ENCODE measurements around the gene MMP17.
A peak's percentile ranks its signal among the peaks of the same experiment; 100 is the strongest.

The MMP17 gene

DNA sequence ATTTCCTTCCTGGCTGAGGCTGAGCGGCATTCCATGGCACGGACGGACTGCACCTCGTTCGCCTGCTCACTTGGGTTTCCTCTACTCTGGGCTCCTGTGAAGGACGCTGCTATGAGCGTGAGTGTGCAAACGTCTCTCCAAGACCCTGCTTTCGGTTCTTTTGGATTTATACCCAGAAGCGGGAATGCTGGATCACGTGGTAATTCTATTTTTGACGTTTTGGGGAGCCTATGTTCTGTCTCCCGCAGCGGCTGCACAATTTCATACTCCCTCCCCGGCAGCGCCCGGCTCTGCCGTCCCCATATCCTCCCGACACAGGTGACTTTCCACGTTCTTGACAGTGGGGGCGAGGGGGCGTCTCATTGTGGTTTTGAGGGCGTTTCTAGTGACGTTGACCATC, 20.6 kb downstream of the MMP17 start:
- H3K4me3 ChIP-seq (ENCODE audit: low read depth, low read length) = no peak overlapping the region
- TF ChIP-seq, protein P1, sequence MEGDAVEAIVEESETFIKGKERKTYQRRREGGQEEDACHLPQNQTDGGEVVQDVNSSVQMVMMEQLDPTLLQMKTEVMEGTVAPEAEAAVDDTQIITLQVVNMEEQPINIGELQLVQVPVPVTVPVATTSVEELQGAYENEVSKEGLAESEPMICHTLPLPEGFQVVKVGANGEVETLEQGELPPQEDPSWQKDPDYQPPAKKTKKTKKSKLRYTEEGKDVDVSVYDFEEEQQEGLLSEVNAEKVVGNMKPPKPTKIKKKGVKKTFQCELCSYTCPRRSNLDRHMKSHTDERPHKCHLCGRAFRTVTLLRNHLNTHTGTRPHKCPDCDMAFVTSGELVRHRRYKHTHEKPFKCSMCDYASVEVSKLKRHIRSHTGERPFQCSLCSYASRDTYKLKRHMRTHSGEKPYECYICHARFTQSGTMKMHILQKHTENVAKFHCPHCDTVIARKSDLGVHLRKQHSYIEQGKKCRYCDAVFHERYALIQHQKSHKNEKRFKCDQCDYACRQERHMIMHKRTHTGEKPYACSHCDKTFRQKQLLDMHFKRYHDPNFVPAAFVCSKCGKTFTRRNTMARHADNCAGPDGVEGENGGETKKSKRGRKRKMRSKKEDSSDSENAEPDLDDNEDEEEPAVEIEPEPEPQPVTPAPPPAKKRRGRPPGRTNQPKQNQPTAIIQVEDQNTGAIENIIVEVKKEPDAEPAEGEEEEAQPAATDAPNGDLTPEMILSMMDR (IDR thresholded peaks at IDR 0.05; ENCODE audit: borderline replicate concordance, insufficient read depth, low read depth, low read length) = no peak

DNA sequence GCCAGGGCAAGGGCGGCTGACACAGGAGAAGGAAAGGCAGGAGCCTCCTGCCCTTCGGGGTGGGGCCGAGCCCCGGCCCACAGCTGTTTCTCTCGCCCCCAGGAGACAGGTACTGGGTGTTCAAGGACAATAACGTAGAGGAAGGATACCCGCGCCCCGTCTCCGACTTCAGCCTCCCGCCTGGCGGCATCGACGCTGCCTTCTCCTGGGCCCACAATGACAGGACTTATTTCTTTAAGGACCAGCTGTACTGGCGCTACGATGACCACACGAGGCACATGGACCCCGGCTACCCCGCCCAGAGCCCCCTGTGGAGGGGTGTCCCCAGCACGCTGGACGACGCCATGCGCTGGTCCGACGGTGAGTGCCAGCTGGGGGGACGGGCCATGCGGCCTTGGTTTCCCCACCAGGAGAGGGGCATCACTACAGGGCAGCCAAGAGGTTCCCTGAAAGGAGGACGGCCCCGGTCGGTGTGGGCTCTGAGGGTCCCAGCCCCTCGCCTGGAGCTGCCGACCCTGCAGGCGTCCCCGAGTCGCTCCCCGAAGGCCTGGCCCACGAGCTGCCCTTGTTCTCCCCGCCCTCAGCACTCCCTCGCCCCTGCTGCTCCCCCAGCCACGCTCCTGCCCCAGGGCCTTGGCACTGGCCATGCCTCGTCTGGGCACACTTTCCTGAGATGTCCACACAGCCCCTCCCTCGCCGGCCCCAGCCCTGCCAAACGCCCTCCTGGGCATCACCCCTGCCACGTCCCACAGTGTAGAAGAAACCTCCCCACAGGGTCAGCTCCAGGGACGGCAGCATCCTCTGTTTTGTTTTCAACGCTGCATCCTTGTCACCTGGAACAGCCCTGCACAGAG, 21.7 kb downstream of the MMP17 start:
- no peak overlapping the region for H3K4me3 ChIP-seq (ENCODE audit: low read depth, low read length)
- TF ChIP-seq, protein P1 (IDR thresholded peaks at IDR 0.05; ENCODE audit: borderline replicate concordance, insufficient read depth, low read depth, low read length) = no peak

DNA sequence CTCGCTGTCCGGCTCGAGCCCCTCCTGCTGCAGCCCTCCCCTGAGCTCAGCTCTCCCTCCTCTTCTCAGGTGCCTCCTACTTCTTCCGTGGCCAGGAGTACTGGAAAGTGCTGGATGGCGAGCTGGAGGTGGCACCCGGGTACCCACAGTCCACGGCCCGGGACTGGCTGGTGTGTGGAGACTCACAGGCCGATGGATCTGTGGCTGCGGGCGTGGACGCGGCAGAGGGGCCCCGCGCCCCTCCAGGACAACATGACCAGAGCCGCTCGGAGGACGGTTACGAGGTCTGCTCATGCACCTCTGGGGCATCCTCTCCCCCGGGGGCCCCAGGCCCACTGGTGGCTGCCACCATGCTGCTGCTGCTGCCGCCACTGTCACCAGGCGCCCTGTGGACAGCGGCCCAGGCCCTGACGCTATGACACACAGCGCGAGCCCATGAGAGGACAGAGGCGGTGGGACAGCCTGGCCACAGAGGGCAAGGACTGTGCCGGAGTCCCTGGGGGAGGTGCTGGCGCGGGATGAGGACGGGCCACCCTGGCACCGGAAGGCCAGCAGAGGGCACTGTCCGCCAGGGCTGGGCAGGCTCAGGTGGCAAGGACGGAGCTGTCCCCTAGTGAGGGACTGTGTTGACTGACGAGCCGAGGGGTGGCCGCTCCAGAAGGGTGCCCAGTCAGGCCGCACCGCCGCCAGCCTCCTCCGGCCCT, 22.8 kb downstream of the MMP17 start:
- TF ChIP-seq, protein P1 (IDR thresholded peaks at IDR 0.05; ENCODE audit: borderline replicate concordance, insufficient read depth, low read depth, low read length) = peak; percentile 52; the same call in 1 of the 2 replicates

DNA sequence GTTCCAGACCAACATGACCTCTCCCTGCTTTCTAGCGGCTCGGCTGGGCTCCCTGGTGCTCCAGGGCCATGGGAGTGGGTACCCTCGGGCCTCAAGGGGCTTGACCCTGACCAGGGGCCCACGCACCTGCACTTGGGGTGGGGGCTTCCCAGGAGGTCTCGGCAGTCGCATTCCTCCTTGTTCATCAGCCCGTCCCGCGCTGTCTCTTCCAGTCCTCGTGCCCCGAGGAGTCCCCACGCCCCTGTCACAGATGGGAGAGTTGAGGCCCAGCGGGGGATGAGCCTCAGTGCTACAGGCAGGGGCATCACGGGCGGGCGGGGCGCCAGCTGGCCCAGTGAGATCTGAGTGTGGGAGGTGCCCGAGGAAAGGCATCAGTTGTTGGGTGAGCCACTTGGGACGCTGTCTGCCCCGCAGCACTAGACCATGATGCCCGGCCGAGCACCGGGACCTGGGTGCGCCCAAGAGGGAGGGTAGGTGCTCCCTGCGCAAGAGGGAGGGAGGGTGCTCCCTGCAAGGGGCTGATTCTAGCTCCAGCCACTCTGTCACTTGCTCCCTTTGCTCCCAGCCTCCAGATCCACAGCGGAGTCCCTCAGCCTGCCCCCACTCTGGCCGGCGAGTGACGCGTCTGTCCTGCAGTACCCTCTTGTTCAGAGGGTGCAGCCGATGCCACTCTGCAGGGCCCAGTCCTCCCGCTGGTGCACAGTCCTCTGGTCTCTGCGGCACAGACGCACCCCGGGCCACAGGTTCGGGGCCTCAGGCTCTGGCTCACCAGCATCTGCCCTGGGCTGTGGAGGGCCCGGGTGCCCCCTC, 23.8 kb downstream of the MMP17 start:
- TF ChIP-seq, protein P1 (IDR thresholded peaks at IDR 0.05; ENCODE audit: borderline replicate concordance, insufficient read depth, low read depth, low read length) = no peak
- H3K4me3 ChIP-seq (ENCODE audit: low read depth, low read length) = no peak overlapping the region

More for the DNA sequence above, 22.8 kb downstream of the MMP17 start:
- no peak overlapping the region for H3K4me3 ChIP-seq (ENCODE audit: low read depth, low read length)

DNA sequence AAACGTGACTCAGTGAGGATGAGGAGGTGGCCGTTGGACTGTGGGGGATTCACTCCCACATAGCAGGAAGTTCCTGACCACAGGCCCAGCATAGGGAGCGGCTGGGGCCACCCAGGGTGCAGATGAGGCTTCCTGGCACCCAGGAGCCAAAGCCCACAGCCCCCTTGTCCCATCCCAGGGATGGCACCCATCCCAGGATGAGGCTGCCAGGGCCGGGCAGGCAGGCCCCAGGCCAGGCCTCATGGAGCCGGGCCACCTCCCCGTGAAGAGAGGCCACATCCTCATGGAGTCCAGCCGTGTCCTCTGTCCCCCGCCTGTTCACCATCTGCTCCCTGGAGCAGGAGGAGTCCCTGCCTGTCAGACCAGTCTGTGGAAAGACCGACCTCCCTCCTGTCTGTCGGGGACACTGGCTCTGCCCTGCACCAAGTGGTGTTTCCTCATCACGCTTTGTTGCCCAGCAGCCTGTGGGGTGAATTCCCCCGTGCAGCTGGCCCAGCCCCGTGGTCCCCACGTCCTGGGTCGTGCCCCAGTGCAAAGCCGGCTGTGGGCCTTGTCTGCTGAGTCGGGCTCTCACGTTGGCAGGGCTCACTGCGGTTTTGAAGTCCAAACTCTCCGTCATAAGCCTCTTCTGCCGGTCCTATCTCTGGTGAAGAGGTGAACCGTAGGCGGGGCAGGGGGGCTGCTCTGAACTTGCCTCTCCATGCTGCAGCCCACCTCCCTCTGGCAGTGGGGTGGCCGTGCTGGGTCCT, 24.5 kb downstream of the MMP17 start:
- no peak overlapping the region for H3K4me3 ChIP-seq (ENCODE audit: low read depth, low read length)
- TF ChIP-seq, protein P1 (IDR thresholded peaks at IDR 0.05; ENCODE audit: borderline replicate concordance, insufficient read depth, low read depth, low read length) = no peak
